Measurements from ENCODE around the gene PI4KB.

PI4KB gene

DNA sequence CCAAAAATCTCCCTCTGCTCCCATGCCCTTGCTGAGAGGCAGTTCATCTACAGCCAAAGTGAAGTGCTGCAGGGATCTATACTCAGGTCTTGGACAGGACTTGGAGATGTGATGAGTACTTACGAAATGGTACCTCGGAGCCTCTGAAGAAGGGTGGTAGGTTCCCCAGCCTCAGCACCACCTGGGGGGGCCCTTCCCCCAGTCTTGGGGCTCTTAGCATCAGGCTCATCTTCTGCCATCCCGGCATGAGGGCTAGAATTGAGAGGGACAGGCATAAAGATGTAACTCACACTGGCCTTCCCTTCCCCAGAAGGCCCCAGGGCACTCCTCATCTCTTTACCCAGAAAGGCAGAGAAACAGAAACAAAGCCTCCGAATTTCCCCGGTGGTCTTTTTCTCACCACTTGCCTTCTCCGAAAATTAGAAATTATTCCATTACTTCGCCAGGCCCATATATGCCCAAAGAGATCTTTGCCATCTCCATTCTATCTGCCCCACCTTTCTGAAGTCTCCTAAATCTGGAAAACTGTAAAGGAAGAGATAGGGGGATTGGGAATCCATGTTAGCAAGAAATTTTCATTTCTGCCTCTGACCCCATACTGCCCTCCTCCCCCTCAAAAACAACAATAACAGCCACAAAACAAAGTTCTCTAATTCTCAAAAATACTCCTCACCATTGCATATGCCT lies 19.0 kb upstream of the PI4KB start:
- no peak for DNase-seq (ENCODE audit: low read depth)

DNA sequence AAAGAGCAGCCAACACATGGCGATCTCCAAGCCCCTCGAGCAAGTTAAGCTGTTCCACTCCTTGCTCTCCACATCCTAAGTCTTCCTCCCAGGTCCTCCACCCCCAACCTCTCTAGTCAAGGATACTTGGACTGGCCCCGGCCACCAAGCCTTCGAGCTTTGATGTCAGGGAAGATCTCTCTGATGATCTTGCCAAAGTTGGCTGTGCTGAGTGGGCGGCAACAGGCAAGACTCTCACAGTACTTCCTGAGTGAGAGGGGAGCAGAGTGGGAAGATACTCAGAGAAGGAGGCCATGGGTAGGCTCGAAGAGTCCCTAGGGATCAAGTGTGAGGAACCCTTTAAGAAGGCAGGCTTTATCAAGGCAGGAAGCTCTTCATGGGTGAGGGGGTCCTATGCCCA lies 17.1 kb upstream of the PI4KB start:
- no peak for DNase-seq (ENCODE audit: low read depth)

DNA sequence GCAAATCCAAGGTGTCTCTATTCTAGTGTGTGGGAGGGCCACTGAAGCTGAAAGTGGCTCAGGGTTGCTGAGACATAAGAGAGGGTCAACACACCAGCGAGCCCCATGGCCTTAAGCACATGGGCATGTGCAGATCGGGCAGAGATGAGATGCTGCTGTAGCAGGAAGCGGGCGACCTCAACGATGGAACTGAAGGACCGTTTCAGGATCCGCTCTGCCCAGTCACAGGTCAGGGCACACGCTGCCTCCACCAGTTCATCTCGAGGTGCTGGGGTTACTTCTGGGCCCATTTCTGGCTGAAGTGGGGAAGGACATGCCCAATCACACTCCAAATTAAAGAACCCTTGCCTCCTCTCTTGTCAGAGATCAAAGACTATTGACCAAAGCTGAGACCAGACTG lies 16.4 kb upstream of the PI4KB start:
- DNase-seq (ENCODE audit: low read depth) = no peak

DNA sequence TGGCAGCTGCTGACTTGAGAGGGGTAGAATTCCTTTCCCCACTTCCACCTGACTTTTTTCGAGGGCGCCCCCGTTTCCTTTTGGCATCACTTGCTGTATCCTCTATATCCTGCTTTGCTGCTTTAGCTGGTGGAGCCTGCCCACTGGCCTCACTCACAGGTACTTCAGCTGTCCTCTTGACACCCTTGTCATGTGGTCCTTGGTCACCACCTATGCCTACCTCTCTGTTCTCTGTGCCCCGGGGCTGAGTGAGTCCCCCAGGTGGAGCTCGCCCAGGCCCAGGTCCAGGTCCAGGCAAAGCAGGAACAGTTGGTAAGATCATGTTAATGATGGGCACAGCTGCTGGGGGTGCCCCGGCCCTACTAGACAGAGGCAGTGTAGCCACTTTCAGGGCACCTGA lies 15.4 kb upstream of the PI4KB start:
- no peak for DNase-seq (ENCODE audit: low read depth)

DNA sequence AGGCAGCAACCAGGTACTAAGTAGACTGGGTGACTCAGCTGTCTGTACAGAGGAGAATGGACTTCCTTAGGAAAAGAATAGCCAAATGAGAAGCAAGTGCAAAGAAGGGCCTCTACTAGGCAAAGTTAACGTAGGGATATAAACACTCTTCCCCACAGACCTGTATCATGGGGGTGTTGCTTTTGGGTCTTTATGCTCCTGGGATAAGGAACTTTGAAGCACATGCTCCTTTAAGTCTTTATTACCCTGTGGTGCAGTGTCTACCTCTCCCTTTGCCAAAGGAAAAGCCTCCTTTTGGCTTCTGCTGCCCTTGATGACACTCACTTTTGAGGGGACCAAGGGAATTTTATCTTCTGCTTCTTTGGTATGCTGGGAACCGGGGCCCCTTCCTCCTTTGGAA lies 14.8 kb upstream of the PI4KB start:
- no peak for DNase-seq (ENCODE audit: low read depth)

DNA sequence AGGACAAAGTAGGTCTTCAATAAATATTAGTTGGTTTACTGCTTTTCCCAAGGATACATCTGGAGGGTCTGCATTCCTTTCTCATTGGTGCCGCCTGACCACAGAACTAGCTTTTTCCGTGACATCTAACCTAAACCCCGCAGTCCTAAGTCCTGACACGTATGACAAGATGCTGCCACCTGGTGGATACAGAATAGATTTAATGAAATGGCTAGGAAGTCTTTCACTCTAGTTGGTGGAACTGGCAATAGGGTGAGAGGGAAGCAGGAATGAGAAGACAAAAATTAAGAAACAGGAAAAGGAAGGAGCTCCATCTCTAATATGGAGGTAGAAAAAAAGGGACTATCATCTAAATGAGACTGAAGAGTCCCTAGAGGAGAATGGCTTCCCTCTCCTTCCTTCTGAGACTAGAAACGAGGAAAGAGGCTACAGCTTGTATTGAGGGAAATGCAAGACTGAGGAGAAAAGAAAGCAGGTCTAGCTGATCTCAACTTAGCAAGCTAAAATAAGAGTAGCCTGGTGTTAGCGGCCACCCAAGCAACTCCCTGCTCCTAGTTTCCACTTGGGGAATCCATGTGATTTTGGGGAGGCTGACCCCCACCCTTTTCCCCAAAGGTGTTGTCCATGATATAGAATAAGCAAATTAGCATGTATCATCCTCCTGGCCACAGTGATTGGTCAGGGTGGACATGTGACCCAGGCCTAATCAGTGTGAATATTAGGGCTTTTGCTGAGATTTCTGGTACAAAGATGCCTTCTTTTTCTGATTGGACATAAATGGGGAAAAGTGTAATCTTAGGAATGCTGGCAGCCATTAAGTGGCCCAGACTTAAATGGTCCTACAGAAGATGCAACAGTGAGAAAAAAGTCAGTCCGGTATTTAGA lies 13.9 kb upstream of the PI4KB start:
- DNase-seq (ENCODE audit: low read depth) = peak; percentile 56

DNA sequence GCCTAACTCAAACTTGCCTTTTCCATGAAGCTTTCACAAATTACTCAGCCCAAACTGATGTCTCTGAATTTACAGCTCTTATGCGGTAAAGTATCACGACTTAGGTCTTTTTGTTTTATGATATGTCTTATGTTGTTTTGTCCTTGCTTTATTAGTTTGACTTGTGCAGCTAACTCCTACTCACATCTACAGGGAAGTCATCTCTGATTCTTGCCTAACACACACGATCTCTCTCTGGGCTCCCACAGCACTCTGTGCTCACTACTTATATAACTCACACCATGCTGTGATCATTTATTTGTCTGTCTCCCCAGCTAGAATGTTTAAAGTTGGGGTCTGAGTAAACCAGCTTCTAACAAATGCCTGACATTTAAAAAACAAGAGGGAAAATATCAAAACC lies 9.3 kb upstream of the PI4KB start:
- no peak for DNase-seq (ENCODE audit: low read depth)

DNA sequence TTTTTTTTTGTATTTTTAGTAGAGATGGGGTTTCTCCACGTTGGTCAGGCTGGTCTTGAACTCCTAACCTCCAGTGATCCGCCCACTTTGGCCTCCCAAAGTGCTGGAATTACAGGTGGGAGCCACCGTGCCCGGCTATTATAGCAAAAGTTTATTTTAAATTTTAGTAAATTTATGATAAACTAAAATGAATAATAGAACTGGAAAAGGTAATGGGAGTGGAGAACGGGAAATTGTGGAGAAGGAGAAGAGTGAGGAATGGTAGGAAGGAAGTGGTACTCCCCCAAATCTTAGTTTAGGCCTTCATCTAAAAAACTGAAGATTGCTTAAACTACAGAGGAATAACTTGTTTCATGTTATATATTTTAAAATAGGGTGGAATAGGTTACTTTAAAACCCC lies 7.6 kb upstream of the PI4KB start:
- no peak for DNase-seq (ENCODE audit: low read depth)

DNA sequence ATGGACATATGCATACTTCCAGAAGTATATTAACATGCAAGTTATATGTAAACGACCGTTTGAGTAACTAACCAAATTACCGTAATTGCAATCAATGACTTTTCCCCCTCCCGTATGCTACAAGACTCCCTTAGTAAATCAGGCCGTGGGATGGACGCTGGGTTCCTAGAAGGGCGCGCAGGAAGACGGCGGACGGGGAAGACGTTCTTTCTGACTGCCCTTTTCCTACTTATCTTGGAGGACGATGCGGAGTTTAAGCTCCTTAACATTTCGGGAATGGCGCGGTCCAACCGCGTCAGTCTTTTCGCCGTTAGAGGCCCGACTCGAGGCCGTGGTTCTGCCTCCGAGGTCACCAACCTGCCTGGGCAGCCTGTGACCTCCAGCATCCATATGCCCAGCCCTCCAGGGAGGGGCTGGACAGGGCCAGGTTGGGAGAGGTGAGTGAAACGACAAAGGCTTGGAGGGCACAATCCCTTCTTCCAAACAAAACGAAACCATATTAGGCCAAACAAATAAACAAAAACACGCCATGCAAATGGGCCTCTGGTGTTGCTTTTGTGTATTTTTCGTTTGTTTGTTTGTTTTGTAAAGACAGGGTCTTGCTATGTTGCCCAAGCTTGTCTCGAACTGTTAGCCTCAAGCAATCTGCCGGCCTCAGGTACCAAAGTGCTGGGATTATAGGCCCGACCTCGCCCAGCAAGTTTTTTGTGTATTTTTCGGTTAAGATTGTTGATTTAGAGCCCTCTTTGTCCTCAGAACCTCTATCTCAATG lies 873 bp upstream of the PI4KB start:
- no peak for DNase-seq (ENCODE audit: low read depth)

DNA sequence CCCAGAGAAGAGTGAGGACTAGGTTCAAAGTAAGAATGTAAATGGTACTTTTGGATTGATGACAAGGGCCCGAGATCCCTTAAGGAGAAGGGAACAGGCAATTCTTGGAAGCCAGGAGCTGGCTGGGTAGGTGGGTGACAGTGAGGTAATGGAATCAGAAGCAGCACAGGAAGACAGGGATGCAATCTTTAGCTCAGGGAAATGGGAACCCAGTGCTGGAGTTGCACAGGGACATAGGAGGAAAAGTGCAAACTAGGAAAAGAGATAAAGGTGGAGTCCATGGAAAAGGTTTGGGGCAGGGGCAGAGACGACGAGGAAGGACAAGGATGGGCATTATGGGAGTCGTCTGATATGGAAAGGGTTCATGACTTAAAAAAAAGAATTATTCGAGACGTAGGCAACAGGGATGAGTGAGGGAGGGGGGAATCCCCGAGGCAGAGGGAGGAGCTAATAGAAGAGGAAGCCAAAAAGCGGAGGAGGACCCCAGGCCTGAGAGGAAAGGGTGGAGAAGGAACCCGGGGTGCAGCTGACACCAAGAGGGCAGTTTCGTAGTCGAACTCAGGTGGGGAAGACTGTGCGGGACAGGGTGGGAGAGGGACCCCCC lies 495 bp downstream of the PI4KB start:
- DNase-seq (ENCODE audit: low read depth) = peak; percentile 67

DNA sequence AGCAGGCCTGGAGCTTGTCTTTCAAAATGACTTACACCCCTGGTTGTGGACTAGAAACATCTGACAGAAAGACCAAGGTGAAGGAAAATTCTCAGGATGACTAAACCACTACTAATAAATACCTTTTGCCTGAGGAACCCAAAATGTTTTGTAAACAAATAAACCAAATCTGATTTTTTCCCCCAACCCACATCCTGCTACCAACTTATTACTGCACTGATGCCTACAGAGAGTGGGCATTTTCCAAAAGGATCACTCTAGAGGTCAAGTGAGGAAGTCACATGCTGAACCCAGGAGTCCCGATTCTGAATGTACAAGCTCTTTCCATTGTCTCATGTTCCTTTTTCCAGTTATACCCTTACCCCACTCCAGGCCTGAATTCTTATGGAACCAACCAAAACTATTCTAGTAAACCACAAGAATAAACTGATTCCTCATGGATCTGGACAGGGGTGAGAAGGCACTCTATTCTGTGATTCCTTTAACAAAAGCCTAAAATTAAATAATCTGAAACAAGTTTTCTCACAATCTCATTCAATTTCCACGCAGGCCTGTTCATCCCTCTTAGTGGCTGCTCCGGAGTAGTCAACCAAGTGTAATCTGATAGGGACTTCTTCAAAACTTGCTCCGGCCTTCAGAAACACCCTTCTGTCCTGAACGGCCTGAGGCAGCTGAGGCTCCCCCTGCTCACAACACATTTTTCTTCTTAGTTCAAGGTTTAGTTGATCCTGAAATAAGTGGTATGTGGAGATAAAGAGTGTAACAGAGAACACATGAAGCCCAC lies 1.4 kb downstream of the PI4KB start:
- no peak for DNase-seq (ENCODE audit: low read depth)

DNA sequence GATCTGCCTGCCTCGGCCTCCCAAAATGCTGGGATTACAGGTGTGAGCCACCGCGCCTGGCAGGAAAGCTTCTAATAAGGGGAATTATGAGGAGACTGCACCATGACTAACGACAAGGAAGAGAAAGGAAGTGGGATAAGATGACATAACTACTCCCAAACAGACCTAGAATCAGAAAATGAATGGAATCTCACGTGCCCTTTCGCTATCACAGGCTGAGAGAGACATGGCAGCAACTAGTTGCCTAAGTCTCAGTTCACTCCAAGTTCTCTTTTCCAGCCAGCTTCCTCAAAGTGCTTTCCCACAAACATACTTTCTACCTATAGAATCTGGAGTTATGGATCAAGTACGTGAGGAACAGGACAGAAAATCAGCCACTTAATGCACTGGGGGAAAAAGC lies 2.0 kb downstream of the PI4KB start:
- no peak for DNase-seq (ENCODE audit: low read depth)

DNA sequence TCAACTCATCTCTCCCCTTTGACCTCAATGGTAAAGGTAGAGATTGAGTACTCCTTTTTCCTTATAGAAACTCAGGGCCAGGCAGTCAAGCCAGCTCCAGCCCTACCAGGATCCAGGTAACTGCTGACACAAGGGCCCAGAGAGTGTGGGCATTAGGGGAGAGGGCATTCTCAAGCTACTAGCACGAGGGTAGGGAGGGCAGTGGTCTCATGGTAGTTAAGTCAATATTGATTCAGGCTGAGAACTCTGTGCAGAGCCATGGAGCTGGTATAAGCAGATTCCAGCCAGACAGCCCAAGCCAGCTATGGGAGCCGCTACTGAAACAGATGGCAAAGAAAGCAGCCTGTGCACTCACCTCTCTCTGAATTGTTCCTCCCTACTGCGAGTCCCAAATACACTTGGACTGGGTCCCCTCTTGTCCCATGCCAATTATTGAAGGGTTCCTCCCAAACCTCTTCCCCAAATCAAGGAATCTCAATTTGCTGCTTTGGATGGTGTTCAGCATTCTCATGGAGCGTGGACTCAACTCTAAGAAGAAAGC lies 2.8 kb downstream of the PI4KB start:
- no peak for DNase-seq (ENCODE audit: low read depth)

DNA sequence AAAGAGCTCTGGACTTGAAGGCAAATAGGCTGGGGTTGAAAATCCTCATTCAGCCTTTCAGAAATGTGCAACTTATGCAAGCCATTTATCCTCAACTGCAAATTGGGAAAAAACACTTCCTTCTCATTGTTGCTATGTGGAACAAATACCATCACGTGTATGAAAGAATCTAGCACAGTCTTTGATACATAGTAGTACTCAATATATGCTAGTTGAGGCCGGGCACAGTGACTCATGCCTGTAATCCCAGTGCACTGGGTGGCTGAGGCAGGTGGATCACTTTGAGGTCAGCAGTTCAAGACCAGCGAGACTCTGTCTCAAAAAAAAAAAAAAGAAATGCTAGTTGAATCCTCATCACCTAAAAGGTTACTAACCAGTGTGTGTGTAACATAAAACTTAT lies 8.2 kb downstream of the PI4KB start:
- DNase-seq (ENCODE audit: low read depth) = no peak

DNA sequence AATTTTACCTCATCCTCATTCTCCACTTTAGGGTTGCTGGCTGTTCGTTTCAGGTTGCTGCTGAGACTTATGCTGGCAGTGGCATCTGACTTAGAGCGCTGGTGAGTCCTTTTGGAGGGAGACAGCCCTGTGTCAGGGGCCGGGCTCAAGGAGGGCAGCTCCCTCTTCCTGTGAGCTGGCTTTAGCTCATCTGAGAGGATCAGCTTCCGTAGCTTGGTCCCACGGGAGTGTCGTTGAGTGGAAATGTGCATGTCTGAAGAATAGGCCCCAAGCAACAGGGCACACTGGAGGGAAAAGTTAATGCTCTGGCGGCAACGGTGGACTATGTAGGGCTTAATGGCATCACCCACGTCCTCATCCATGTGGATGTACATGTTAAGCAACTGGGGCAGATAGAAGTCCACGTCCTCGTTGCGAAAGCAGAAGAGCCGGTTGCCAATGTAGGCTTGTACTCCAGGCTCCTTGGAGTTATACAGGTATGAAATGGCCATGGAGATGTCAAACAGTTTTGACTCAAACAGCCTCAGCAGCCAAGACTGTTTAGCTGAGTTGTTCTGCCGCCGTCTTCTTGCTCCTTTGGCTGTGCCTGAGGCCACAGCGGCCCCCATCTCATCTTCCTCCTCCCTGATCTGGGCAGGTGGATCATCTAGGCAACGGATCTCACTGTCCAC lies 11.5 kb downstream of the PI4KB start:
- no peak for DNase-seq (ENCODE audit: low read depth)

DNA sequence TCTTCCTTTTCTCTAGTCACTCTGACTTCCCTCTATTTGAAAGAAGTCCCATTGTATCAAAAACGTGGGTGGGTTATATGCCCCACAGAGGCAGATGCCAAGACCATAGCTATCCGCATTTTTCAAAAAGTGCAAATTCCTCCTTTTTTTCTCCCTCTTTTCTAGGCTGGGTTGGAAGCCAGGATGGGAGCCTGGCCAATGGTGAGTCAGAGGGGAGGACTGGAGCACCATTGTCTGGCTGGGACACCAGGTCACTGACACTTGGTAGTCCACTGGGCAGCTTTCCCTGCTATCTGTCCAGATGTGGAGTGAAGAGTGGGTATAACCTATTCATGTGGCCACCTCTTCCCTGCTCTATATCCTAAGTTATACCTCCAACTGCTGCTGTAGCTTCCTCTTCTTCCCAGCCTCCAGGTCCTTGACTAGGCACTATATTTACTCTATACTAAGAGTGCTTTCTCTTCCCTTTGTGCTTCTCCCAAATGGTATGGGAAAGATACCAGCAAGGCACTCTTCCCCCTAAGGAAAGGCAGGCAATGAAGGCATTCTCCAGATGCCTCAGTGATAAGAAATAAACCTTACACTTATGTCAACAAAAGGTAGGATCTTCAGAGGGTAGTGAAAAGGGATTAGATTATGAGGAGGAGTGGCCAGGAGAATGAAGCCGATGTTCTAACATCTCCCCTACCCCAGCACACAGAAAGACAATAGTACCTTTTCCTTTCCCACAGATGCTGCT lies 12.9 kb downstream of the PI4KB start:
- DNase-seq (ENCODE audit: low read depth) = no peak

DNA sequence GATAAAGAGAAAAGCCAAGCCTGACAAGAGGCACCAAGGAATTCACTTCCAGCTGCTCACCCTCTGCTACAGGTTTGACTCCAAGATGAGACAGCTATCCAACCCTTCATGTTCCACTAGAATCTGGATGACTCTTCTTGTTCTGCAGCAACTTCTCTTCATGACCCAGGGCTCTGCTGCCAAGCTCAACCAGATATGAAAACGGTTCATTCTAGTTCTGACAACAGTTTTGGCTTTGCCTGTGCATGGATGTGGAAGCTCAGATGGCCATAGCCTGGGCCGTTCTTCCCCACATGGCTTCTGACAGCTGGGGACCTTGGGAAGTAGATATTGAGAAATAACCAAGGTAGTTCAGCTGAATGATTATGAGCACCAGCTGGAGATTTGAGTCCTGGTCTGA lies 13.7 kb downstream of the PI4KB start:
- DNase-seq (ENCODE audit: low read depth) = no peak

DNA sequence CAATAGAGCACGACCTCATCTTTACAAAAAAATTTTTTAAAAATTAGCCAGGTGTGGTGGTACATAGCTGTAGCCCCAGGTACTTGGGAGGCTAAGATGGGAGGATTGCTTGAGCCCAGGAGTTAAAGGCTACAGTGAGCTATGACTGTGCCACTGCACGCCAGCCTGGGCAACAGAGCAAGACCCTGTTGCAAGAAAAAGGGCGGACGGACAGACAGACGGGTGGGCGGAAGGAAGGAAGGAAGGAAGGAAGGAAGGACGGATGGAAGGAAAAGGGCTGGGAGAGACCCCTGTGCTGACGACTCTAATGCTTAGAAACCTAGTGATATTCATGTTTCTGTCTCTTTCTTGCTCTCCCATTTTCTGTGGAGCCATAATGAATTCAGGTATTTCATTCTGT lies 14.4 kb downstream of the PI4KB start:
- DNase-seq (ENCODE audit: low read depth) = no peak

DNA sequence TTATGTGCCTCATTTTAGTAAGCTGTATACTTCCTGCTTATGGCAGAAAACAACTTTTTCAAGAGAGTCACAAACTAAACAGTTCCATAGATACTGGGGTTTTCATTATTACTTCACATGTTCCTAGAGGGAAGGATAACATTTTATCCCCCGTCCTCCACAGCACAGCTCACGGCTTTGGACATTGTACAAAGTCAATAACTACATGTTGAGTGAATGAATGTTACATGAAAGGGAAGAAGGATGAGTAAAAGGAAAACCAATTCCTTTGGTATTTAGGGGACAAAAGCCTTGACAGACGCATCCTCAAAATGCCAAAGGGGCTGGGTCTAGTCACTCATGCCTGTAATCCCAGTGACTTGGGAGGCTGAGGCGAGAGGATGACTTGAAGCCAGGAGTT lies 14.8 kb downstream of the PI4KB start:
- no peak for DNase-seq (ENCODE audit: low read depth)

Data from CMK (cell line).